Measurements from ENCODE around the gene WRAP73.

WRAP73 gene

DNA sequence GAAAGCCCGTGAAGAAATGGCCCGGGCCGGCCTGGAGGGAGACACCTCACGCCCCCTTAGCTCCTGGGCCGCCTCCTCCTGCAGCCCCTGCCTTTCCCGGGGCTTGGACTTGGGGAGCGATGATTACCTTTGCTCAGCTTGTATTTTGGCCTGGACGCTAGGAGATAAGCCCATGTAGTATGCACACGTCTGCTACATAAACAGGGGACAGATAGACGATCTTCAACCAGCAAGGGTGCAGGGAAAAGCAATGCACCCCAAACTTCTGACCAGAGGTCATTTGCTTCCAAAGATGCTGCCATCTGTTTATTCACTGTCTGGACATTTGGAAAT is 3.3 kb upstream of the WRAP73 start:
- no peaks in the 10 kb centered on the region for H3K36me3 ChIP-seq (ENCODE audit: low read length)
- TF ChIP-seq EZH2phosphoT487 (conservative IDR thresholded peaks at IDR 0.05; ENCODE audit: low read length) = no peak
- TF ChIP-seq, protein P1, sequence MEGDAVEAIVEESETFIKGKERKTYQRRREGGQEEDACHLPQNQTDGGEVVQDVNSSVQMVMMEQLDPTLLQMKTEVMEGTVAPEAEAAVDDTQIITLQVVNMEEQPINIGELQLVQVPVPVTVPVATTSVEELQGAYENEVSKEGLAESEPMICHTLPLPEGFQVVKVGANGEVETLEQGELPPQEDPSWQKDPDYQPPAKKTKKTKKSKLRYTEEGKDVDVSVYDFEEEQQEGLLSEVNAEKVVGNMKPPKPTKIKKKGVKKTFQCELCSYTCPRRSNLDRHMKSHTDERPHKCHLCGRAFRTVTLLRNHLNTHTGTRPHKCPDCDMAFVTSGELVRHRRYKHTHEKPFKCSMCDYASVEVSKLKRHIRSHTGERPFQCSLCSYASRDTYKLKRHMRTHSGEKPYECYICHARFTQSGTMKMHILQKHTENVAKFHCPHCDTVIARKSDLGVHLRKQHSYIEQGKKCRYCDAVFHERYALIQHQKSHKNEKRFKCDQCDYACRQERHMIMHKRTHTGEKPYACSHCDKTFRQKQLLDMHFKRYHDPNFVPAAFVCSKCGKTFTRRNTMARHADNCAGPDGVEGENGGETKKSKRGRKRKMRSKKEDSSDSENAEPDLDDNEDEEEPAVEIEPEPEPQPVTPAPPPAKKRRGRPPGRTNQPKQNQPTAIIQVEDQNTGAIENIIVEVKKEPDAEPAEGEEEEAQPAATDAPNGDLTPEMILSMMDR (IDR thresholded peaks at IDR 0.05; ENCODE audit: insufficient read depth, low read length, poor library complexity, severe bottlenecking) = no peak
- no peak overlapping the region for H3K4me3 ChIP-seq (ENCODE audit: insufficient read depth, low read length, poor library complexity, severe bottlenecking)
- H3K9me3 ChIP-seq (ENCODE audit: insufficient read depth, low read length) = no peaks in the 10 kb centered on the region
- H3K4me2 ChIP-seq (ENCODE audit: low read depth, low read length, poor library complexity, severe bottlenecking) = peak overlapping the region; percentile 43
- H3F3A ChIP-seq (ENCODE audit: insufficient read depth) = peaks cover 4% of the 10 kb centered on the region; the same call in 1 of the 2 replicates
- H3K9me2 ChIP-seq (replicated peaks; ENCODE audit: insufficient read depth, low read length) = no peaks in the 10 kb centered on the region
- no peaks in the 10 kb centered on the region for H4K20me1 ChIP-seq (ENCODE audit: low read depth, low read length)
- no peak overlapping the region for H3K9ac ChIP-seq (ENCODE audit: low read length)
- H2AFZ ChIP-seq (ENCODE audit: low read depth, low read length, severe bottlenecking) = no peak overlapping the region
- no peaks in the 10 kb centered on the region for H3K27me3 ChIP-seq (ENCODE audit: low read length)
- no peaks in the 10 kb centered on the region for H3K79me2 ChIP-seq (ENCODE audit: insufficient read depth, low read length)
- H3K27ac ChIP-seq (ENCODE audit: low read depth, low read length) = no peak overlapping the region

DNA sequence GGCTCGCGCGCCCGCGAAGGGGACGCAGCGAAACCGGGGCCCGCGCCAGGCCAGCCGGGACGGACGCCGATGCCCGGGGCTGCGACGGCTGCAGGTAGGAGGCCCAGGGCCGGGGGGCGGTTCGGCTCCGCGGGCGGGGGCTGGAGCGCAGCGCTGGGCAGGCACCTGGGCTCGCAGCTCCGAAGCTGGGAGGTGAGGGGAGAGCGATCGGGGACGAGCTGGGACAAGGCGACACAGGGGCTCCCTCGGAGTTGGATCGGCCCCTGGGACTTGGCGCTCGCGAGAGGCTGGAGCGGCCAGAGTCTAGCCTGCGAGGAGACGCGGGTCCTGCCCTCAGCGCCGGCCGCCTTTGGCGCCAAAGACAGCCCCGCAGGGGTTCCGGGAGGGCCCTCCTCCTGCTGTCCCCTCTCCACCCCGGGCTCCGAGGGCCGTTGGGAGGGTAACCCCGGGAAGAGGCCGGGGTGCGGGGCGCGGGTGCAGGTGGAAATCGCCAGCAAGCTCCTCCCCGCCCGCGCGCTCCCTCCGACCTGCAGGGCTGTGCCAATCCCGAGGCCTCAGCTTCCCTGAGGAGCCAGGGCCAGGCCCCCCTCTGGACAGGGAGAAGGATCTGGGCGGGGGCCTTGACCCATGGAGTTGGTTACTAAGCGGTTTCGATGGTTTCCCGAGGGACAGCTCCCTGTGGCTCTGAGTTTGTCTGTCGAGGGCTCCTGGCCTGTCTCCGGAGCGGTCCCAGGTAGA is 2.8 kb upstream of the WRAP73 start:
- H3K27me3 ChIP-seq (ENCODE audit: low read length) = no peaks in the 10 kb centered on the region
- TF ChIP-seq EZH2phosphoT487 (conservative IDR thresholded peaks at IDR 0.05; ENCODE audit: low read length) = no peak
- TF ChIP-seq, protein P1 (IDR thresholded peaks at IDR 0.05; ENCODE audit: insufficient read depth, low read length, poor library complexity, severe bottlenecking) = no peak

DNA sequence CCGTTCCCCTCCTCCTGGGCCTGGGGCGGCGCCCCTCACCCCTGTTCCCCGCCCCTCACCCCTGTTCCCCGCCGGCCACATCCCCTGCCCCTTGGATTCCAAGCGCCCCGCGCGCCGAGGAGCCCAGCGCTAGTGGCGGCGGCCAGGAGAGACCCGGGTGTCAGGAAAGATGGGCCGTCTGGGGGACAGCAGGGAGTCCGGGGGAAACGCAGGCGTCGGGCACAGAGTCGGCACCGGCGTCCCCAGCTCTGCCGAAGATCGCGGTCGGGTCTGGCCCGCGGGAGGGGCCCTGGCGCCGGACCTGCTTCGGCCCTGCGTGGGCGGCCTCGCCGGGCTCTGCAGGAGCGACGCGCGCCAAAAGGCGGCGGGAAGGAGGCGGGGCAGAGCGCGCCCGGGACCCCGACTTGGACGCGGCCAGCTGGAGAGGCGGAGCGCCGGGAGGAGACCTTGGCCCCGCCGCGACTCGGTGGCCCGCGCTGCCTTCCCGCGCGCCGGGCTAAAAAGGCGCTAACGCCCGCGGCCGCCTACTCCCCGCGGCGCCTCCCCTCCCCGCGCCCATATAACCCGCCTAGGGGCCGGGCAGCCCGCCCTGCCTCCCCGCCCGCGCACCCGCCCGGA is 2.1 kb upstream of the WRAP73 start, which contains the start of gene TP73:
TP73 (plus strand) TSS at position 587 of the 618 bp plus-strand sequence. CDS start 29,850 bp downstream, outside the sequence.
- no peaks in the 10 kb centered on the region for H3K36me3 ChIP-seq (ENCODE audit: low read length)
- peaks cover 4% of the 10 kb centered on the region; the same call in 1 of the 2 replicates for H3F3A ChIP-seq (ENCODE audit: insufficient read depth)
- no peaks in the 10 kb centered on the region for H3K9me2 ChIP-seq (replicated peaks; ENCODE audit: insufficient read depth, low read length)
- H3K27me3 ChIP-seq (ENCODE audit: low read length) = no peaks in the 10 kb centered on the region
- H4K20me1 ChIP-seq (ENCODE audit: low read depth, low read length) = no peaks in the 10 kb centered on the region
- TF ChIP-seq EZH2phosphoT487 (conservative IDR thresholded peaks at IDR 0.05; ENCODE audit: low read length) = no peak
- TF ChIP-seq, protein P1 (IDR thresholded peaks at IDR 0.05; ENCODE audit: insufficient read depth, low read length, poor library complexity, severe bottlenecking) = no peak
- peak within 1 kb of the TSS; percentile 49 for H3K9ac ChIP-seq (ENCODE audit: low read length)
- peak within 1 kb of the TSS; percentile 42 for H3K4me3 ChIP-seq (ENCODE audit: insufficient read depth, low read length, poor library complexity, severe bottlenecking)
- no peak within 1 kb of the TSS for H2AFZ ChIP-seq (ENCODE audit: low read depth, low read length, severe bottlenecking)
- peak within 1 kb of the TSS; percentile 43 for H3K4me2 ChIP-seq (ENCODE audit: low read depth, low read length, poor library complexity, severe bottlenecking)
- no peak within 1 kb of the TSS for H3K27ac ChIP-seq (ENCODE audit: low read depth, low read length)
- H3K9me3 ChIP-seq (ENCODE audit: insufficient read depth, low read length) = no peaks in the 10 kb centered on the region
- no peaks in the 10 kb centered on the region for H3K79me2 ChIP-seq (ENCODE audit: insufficient read depth, low read length)

More for the DNA sequence above, 2.8 kb upstream of the WRAP73 start:
- Histone ChIP-seq H3K36me3 (ENCODE audit: low read length) (no peaks in the 10 kb centered on the region), H4K20me1 (ENCODE audit: low read depth, low read length) (no peaks in the 10 kb centered on the region), H3K4me2 (ENCODE audit: low read depth, low read length, poor library complexity, severe bottlenecking) (peak overlapping the region; percentile 43), H3K4me3 (ENCODE audit: insufficient read depth, low read length, poor library complexity, severe bottlenecking) (peak overlapping the region; percentile 42), H3F3A (ENCODE audit: insufficient read depth) (peaks cover 4% of the 10 kb centered on the region; the same call in 1 of the 2 replicates), H2AFZ (ENCODE audit: low read depth, low read length, severe bottlenecking) (no peak overlapping the region), H3K27ac (ENCODE audit: low read depth, low read length) (no peak overlapping the region), H3K9me2 (replicated peaks; ENCODE audit: insufficient read depth, low read length) (no peaks in the 10 kb centered on the region), H3K9me3 (ENCODE audit: insufficient read depth, low read length) (no peaks in the 10 kb centered on the region), H3K79me2 (ENCODE audit: insufficient read depth, low read length) (no peaks in the 10 kb centered on the region), H3K9ac (ENCODE audit: low read length) (peak overlapping the region; percentile 49)
